Activated CD8-positive, alpha-beta T cell treated with anti-CD3 and anti-CD28 coated beads for 36 hours (primary cell): ENCODE measurements around the gene SOS2. TPM values are rescaled to one million over a fixed set of nuclear protein-coding genes. Genes with fewer than 3 reads are reported as not detected.

Source experiments
- ATAC-seq: fragments of 200-7000 bp; cut with Tn5 transposase; one replicate; pipeline ENCODE4 v1.10.0; 2021; ENCODE audit warnings: mild to moderate bottlenecking, moderate library complexity
- CTCF ChIA-PET: fragments of 350-600 bp; sonication (Branson Sonifier 250); formaldehyde crosslinking; loops from one replicate; lab custom pipeline; 2021; ENCODE audit warnings: antibody characterized with exemption; lab: Charles Lee
- POLR2A ChIA-PET: fragments of 350-600 bp; sonication (Branson Sonifier 250); formaldehyde crosslinking; loops from one replicate; lab custom pipeline; 2021; ENCODE audit warnings: antibody characterized with exemption; lab: Charles Lee
- DNase-seq: peaks from one replicate; pipeline ENCODE4 v3.0.0-alpha.2; 2020
- H3K27ac Mint-ChIP-seq: one replicate; pipeline ENCODE4 v1.8.0; 2021; ENCODE audit warnings: mild to moderate bottlenecking, mixed read lengths
- H3K27me3 Mint-ChIP-seq: one replicate; pipeline ENCODE4 v1.8.0; 2021; ENCODE audit warnings: mixed read lengths
- H3K36me3 Mint-ChIP-seq: one replicate; pipeline ENCODE4 v1.8.0; 2021; ENCODE audit warnings: low read depth, mixed read lengths
- H3K4me1 Mint-ChIP-seq: one replicate; pipeline ENCODE4 v1.8.0; 2021; ENCODE audit warnings: low read depth, mixed read lengths
- H3K4me3 Mint-ChIP-seq: one replicate; pipeline ENCODE4 v1.8.0; 2021; ENCODE audit warnings: mild to moderate bottlenecking, moderate library complexity, mixed read lengths
- H3K9me3 Mint-ChIP-seq: one replicate; pipeline ENCODE4 v1.8.0; 2021; ENCODE audit warnings: mixed read lengths
- intact Hi-C: fragments of 100-400 bp; cut with micrococcal nuclease; formaldehyde crosslinking; loops from one replicate; pipeline ENCODE4 v1.10.0; 2022
- total RNA-seq, 2 experiments: library from RNA; stranded (reverse); gene quantifications; one replicate each; pipeline ENCODE4 v1.2.3, GENCODE V29; 2021
- TF ChIP-seq, protein P1 (sequence below): fragments of 200-600 bp; IDR thresholded peaks from one replicate; pipeline ENCODE4 v1.8.0; 2022; ENCODE audit warnings: antibody characterized with exemption, mild to moderate bottlenecking

SOS2 gene
- total RNA-seq, 2 experiments from 2014 or later, result 14.7 to 16.4 TPM

DNA sequence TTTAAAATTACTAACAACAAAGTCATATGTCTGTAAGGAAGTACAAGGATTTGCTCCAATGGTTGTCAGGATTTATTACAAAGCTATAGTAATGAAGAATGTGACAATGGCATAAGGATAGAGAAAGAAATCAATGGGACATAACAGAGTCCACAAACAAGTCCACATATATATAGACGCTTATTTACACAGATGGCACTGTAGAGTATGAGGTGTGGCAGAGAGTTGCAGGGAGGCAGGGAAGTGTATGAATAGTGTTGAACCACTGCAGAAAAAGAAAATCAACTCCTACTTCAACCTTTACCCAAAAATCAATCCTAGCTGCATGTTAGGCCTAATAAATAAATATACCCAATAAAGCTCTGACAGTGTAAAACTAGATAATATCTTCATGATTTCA, 21.3 kb downstream of the SOS2 start:
- no peaks in the 10 kb centered on the region for H3K36me3 Mint-ChIP-seq
- peaks cover 5% of the 10 kb centered on the region for H3K4me1 Mint-ChIP-seq
- ChIA-PET CTCF (interaction anchor here (1.9 kb wide), 1 partner anchor 18 kb away, joined by 5 read pairs; no protein-coding TSS in a partner anchor), POLR2A (interaction anchor here (0.9 to 1.3 kb wide), 2 partner anchors 8 to 28 kb away, joined by 3 read pairs; no protein-coding TSS in a partner anchor)
- intact Hi-C loops, result no loop called here
- no peak for ATAC-seq
- TF ChIP-seq, protein P1, sequence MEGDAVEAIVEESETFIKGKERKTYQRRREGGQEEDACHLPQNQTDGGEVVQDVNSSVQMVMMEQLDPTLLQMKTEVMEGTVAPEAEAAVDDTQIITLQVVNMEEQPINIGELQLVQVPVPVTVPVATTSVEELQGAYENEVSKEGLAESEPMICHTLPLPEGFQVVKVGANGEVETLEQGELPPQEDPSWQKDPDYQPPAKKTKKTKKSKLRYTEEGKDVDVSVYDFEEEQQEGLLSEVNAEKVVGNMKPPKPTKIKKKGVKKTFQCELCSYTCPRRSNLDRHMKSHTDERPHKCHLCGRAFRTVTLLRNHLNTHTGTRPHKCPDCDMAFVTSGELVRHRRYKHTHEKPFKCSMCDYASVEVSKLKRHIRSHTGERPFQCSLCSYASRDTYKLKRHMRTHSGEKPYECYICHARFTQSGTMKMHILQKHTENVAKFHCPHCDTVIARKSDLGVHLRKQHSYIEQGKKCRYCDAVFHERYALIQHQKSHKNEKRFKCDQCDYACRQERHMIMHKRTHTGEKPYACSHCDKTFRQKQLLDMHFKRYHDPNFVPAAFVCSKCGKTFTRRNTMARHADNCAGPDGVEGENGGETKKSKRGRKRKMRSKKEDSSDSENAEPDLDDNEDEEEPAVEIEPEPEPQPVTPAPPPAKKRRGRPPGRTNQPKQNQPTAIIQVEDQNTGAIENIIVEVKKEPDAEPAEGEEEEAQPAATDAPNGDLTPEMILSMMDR, result no peak
- H3K27me3 Mint-ChIP-seq, result no peaks in the 10 kb centered on the region
- H3K4me3 Mint-ChIP-seq, result no peak overlapping the region
- DNase-seq, result no peak
- no peak overlapping the region for H3K27ac Mint-ChIP-seq
- H3K9me3 Mint-ChIP-seq, result no peaks in the 10 kb centered on the region

DNA sequence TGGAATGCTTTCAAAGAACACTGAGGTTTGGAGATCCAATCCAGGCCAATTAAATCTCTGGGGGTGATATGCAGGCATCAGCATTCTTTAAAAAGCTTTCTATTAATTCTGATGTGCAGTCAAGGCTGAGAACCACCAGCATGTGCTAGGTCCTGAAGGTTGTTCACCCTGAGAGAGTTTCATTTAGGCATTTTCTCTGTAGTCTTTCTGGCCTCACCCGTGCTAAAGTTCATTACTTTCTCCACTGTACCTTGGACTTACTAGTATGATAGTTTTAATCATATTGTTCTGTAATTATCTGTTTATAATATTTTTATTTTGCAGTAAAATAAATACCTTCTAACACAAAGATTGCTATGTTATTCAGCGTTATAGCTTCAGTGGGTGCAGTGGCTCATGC, 32.9 kb downstream of the SOS2 start:
- intact Hi-C loops, result no loop called here
- no peak overlapping the region for H3K27ac Mint-ChIP-seq
- H3K27me3 Mint-ChIP-seq, result no peaks in the 10 kb centered on the region
- ATAC-seq (no peak), DNase-seq (no peak)
- H3K9me3 Mint-ChIP-seq, result no peaks in the 10 kb centered on the region
- POLR2A ChIA-PET, result no interaction called here
- CTCF ChIA-PET, result no interaction called here
- peaks cover 4% of the 10 kb centered on the region for H3K36me3 Mint-ChIP-seq
- no peak overlapping the region for H3K4me3 Mint-ChIP-seq
- TF ChIP-seq, protein P1, result no peak
- no peaks in the 10 kb centered on the region for H3K4me1 Mint-ChIP-seq

DNA sequence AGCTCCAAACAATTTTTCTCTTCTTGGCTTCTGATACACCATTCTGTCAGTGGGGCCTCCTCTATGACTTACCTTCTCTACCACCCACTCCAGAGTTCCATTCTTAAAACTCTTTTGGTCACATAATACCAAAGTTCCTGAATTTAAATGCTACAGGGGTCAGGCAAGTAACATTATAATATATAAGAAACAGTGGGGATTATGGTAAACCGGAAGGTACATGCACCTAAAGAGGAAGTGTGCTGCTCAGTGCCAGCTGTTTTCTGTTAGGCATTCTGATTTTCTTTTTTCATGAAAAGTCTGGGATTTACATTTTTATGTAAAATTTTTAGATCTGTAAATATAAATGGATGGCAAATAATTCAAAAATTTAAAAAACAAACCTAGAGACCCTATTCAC, 39.9 kb downstream of the SOS2 start:
- ATAC-seq (no peak), DNase-seq (no peak)
- Mint-ChIP-seq H3K4me3 (no peak overlapping the region), H3K36me3 (peaks cover 1% of the 10 kb centered on the region), H3K4me1 (no peaks in the 10 kb centered on the region), H3K9me3 (no peaks in the 10 kb centered on the region), H3K27ac (no peak overlapping the region), H3K27me3 (no peaks in the 10 kb centered on the region)
- intact Hi-C loops, result no loop called here
- TF ChIP-seq, protein P1, result no peak
- POLR2A ChIA-PET, result interaction anchor here (0.6 to 1.3 kb wide), 2 partner anchors 11 to 16 kb away, joined by 3 to 4 read pairs; no protein-coding TSS in a partner anchor
- CTCF ChIA-PET, result interaction anchor here (0.6 to 1.7 kb wide), 2 partner anchors 9 to 18 kb away, joined by 3 to 5 read pairs; no protein-coding TSS in a partner anchor

DNA sequence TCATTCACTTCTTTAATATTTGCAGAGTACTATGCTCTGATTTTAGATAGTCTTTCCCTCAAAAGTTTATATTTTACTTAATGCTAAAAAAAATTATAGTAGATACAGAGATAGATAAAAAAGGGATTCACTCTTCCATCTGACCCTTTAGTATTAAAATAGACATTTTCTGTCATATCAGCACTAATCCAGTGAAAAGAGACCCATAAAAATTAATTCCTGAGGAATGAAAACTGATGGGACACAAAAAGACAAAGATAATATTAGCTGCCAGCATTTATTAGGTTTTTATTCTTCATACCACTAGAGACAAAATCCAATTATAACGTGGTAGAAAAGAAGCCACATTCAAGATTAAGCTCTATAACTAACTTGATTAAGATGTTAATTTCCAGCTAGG, 45.3 kb downstream of the SOS2 start:
- H3K9me3 Mint-ChIP-seq, result no peaks in the 10 kb centered on the region
- H3K27me3 Mint-ChIP-seq, result no peaks in the 10 kb centered on the region
- DNase-seq, result no peak
- no peaks in the 10 kb centered on the region for H3K4me1 Mint-ChIP-seq
- H3K4me3 Mint-ChIP-seq, result no peak overlapping the region
- TF ChIP-seq, protein P1, result no peak
- intact Hi-C loops, result no loop called here
- H3K27ac Mint-ChIP-seq, result no peak overlapping the region
- CTCF ChIA-PET, result no interaction called here
- POLR2A ChIA-PET, result interaction anchor here (1.1 kb wide), 1 partner anchor 56 kb away, joined by 3 read pairs; no protein-coding TSS in a partner anchor
- no peaks in the 10 kb centered on the region for H3K36me3 Mint-ChIP-seq
- ATAC-seq, result no peak

DNA sequence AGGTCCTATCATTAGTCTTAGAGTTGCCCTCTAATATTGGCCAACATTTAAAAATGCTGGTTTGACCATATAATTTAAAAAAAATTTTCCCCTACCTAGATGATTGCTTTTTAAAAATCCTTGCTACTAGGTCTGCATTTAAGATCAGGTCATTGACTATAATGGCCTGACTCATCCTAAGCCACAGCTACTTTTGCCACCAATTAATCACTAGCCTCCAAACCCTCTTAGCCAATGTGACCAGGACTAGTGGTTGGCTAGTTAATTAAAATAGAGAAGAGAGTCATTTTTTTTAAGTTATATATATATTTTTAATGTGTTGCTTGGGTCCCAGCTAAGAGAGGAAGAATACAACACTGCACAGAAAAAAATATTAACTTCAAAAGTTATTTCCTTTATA, 57.5 kb downstream of the SOS2 start:
- POLR2A ChIA-PET, result no interaction called here

More for the DNA sequence above, 57.5 kb downstream of the SOS2 start:
- Mint-ChIP-seq H3K36me3 (peaks cover 2% of the 10 kb centered on the region), H3K4me1 (no peaks in the 10 kb centered on the region), H3K9me3 (no peaks in the 10 kb centered on the region), H3K4me3 (no peak overlapping the region), H3K27ac (no peak overlapping the region), H3K27me3 (no peaks in the 10 kb centered on the region)
- DNase-seq (no peak), ATAC-seq (no peak)
- CTCF ChIA-PET, result no interaction called here
- TF ChIP-seq, protein P1, result no peak
- intact Hi-C loops, result no loop called here
